ENCODE data around the gene PKP1.

DNA sequence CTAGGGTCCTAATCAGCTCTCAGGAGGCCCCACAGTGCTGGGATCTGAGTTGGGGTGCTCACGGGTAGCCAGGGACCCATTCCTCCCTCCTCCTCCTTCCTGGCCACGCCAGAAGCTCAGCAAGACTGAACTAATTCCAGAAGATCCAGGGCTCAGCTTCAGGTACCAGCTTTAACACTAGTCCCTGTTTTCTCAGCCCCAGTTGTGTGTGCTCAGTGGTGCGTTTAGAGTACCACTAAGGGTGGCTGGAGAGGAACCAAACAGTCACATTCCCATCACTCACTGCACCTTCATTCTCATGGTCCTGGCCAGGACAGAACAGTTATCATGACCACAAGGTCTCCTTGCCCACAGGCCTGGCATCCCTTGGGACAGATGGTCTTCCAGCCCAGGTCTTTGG lies 20.8 kb downstream of the PKP1 start:
- TF ChIP-seq, protein P1, sequence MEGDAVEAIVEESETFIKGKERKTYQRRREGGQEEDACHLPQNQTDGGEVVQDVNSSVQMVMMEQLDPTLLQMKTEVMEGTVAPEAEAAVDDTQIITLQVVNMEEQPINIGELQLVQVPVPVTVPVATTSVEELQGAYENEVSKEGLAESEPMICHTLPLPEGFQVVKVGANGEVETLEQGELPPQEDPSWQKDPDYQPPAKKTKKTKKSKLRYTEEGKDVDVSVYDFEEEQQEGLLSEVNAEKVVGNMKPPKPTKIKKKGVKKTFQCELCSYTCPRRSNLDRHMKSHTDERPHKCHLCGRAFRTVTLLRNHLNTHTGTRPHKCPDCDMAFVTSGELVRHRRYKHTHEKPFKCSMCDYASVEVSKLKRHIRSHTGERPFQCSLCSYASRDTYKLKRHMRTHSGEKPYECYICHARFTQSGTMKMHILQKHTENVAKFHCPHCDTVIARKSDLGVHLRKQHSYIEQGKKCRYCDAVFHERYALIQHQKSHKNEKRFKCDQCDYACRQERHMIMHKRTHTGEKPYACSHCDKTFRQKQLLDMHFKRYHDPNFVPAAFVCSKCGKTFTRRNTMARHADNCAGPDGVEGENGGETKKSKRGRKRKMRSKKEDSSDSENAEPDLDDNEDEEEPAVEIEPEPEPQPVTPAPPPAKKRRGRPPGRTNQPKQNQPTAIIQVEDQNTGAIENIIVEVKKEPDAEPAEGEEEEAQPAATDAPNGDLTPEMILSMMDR (IDR thresholded peaks at IDR 0.05): no peak
- TF ChIP-seq POLR2A (IDR thresholded peaks at IDR 0.05): no peak
